HepG2 (cell line): ENCODE results near the gene CHD2. TPM values are rescaled to one million over a fixed set of nuclear protein-coding genes. Genes with fewer than 3 reads are reported as not detected.

ENCODE experiments used
- ATAC-seq: fragments of 200-7000 bp; cut with Tn5 transposase; 3 replicates; pipeline ENCODE4 v1.9.1; 2020; ENCODE audit warnings: mild to moderate bottlenecking, moderate library complexity
- BruUV-seq: library from RNA; stranded (reverse); fragments of 400-500 nt; replicated peaks from 2 replicates; lab custom pipeline; 2021; lab: Mats Ljungman, UMichigan
- CTCF ChIA-PET: fragments of 300-600 bp; formaldehyde crosslinking; extraction: SDS; loops from one replicate; lab custom pipeline; 2021; ENCODE audit warnings: low total read pairs, inconsistent platforms, low intra/inter-chr PET ratio; lab: Yijun Ruan, JAX
- POLR2A ChIA-PET: fragments of 350-600 bp; sonication (Branson Sonifier 250); formaldehyde crosslinking; loops from one replicate; lab custom pipeline; 2020; ENCODE audit warnings: antibody characterized with exemption, inconsistent platforms; lab: Yijun Ruan, JAX
- DNase-seq: peaks from one replicate; pipeline ENCODE4 v3.0.0-alpha.2; 2015; ENCODE audit warnings: low spot score
- FAIRE-seq: peaks from 3 replicates; lab custom pipeline; 2011; peaks lifted over from hg19 to GRCh38; lab: Jason Lieb, UNC
- H2AFZ ChIP-seq: one replicate; pipeline ENCODE4 v1.6.1; 2011; ENCODE audit warnings: low read length, inconsistent platforms
- H3K27ac ChIP-seq: fragments of 300-600 bp; 3 replicates; pipeline ENCODE4 v1.8.0; 2011; ENCODE audit warnings: mixed run types, mild to moderate bottlenecking, mixed read lengths, low read length, inconsistent platforms; ENCODE audit not compliant: insufficient read depth; ENCODE audit errors: extremely low read length
- H3K27me3 ChIP-seq, 2 experiments: fragments of 200-600 bp in 1 of 2; 2 replicates in 1 of 2; 3 replicates in 1 of 2; pipeline versions ENCODE4 v1.6.0 to v1.8.0; 2011; ENCODE audit warnings: low read length in 2 of 2, mild to moderate bottlenecking in 2 of 2, moderate library complexity in 2 of 2, inconsistent platforms in 1 of 2; ENCODE audit not compliant: insufficient read depth in 2 of 2, control insufficient read depth in 1 of 2
- H3K36me3 ChIP-seq, 2 experiments: fragments of 200-600 bp in 1 of 2; replicated peaks in 1 of 2; 2 replicates in 1 of 2; 3 replicates in 1 of 2; pipeline versions ENCODE4 v1.5.1 to v1.8.0; 2011; ENCODE audit warnings: low read length in 2 of 2, inconsistent platforms in 1 of 2; ENCODE audit not compliant: insufficient read depth in 2 of 2, control insufficient read depth in 1 of 2
- H3K4me1 ChIP-seq: 2 replicates; pipeline ENCODE4 v1.5.1; 2012; ENCODE audit warnings: low read length, inconsistent platforms; ENCODE audit not compliant: insufficient read depth
- H3K4me2 ChIP-seq: 2 replicates; pipeline ENCODE4 v1.6.0; 2011; ENCODE audit warnings: low read depth, low read length, inconsistent platforms
- H3K4me3 ChIP-seq, 3 experiments: fragments of 200-600 bp in 1 of 3; sonication (generic), shearing (Covaris generic) in 1 of 3; replicated peaks in 1 of 3; 2 replicates each; pipeline ENCODE4 v1.5.1; 2011 to 2016; ENCODE audit warnings: low read length in 3 of 3, inconsistent platforms in 2 of 3, low read depth in 2 of 3, mild to moderate bottlenecking in 2 of 3, control low read depth in 1 of 3, mixed read lengths in 1 of 3; ENCODE audit not compliant: insufficient read depth in 1 of 3
- H3K79me2 ChIP-seq: one replicate; pipeline ENCODE4 v1.6.1; 2011; ENCODE audit warnings: low read length, inconsistent platforms; ENCODE audit not compliant: insufficient read depth
- H3K9ac ChIP-seq: 2 replicates; pipeline ENCODE4 v1.6.0; 2011; ENCODE audit warnings: mild to moderate bottlenecking, low read depth, low read length, inconsistent platforms; ENCODE audit not compliant: insufficient read depth
- H3K9me3 ChIP-seq: 2 replicates; pipeline ENCODE4 v1.5.1; 2012; ENCODE audit warnings: mild to moderate bottlenecking, low read length
- H4K20me1 ChIP-seq: 2 replicates; pipeline ENCODE4 v1.6.0; 2011; ENCODE audit warnings: inconsistent platforms, mild to moderate bottlenecking, low read length, moderate library complexity; ENCODE audit not compliant: insufficient read depth
- AGO1 ChIP-seq: fragments of 200-400 bp; formaldehyde crosslinking; IDR thresholded peaks from 2 replicates; pipeline ENCODE4 v1.6.1; 2017; ENCODE audit warnings: mild to moderate bottlenecking, low read depth, low read length, moderate library complexity; ENCODE audit not compliant: poor library complexity, severe bottlenecking
- CENPT ChIP-seq: sonication (generic); formaldehyde crosslinking; IDR thresholded peaks from 2 replicates; pipeline ENCODE4 v1.8.0; 2022; ENCODE audit warnings: low read depth, mild to moderate bottlenecking, moderate library complexity, missing genetic modification reagents
- HNF4G ChIP-seq, 2 experiments: sonication (generic) in 1 of 2; formaldehyde crosslinking in 1 of 2; IDR thresholded peaks; 2 replicates each; pipeline versions ENCODE4 v1.4.0 to v1.6.1; 2011 to 2020; ENCODE audit warnings: borderline replicate concordance in 2 of 2, low read depth in 2 of 2, mild to moderate bottlenecking in 2 of 2, low read length in 1 of 2, missing genetic modification reagents in 1 of 2, moderate library complexity in 1 of 2
- KAT2B ChIP-seq: fragments of 150-350 bp; IDR thresholded peaks from 2 replicates; pipeline ENCODE4 v1.6.1; 2014; ENCODE audit warnings: low read depth, low read length, borderline replicate concordance
- SETDB1 ChIP-seq: sonication (generic); formaldehyde crosslinking; IDR thresholded peaks from 2 replicates; pipeline ENCODE4 v1.5.1; 2020; ENCODE audit warnings: missing genetic modification reagents, mild to moderate bottlenecking, borderline replicate concordance
- SIX1 ChIP-seq: sonication (generic); formaldehyde crosslinking; IDR thresholded peaks from 2 replicates; pipeline ENCODE4 v1.4.0; 2020; ENCODE audit warnings: missing genetic modification reagents, borderline replicate concordance
- ZNF10 ChIP-seq: sonication (generic); formaldehyde crosslinking; IDR thresholded peaks from 2 replicates; pipeline ENCODE4 v1.4.0; 2020; ENCODE audit warnings: mild to moderate bottlenecking, low read depth, missing genetic modification reagents, borderline replicate concordance
- ZNF143 ChIP-seq: sonication (generic); formaldehyde crosslinking; IDR thresholded peaks from 2 replicates; pipeline ENCODE4 v1.4.0; 2020; ENCODE audit warnings: missing genetic modification reagents
- ZNF720 ChIP-seq: sonication (generic); formaldehyde crosslinking; IDR thresholded peaks from 2 replicates; pipeline ENCODE4 v1.4.0; 2020; ENCODE audit warnings: missing genetic modification reagents
- WGBS: methylation state at CpG from one replicate; pipeline ENCODE4 v1.1.6; 2017; ENCODE audit warnings: low lambda C conversion rate; 5-methylcytosine and 5-hydroxymethylcytosine counted together
- in situ Hi-C: cut with HindIII; loops from 2 replicates; pipeline ENCODE4 v1.10.0; 2017; ENCODE audit warnings: low pct_unique_long_range_greater_than_20kb; ENCODE audit not compliant: extremely low pct_ligation_motif_present
- intact Hi-C: fragments of 100-400 bp; cut with micrococcal nuclease; formaldehyde crosslinking; loops from one replicate; pipeline ENCODE4 v1.10.0; 2022; ENCODE audit not compliant: unreplicated experiment
- polyA plus RNA-seq, 8 experiments: library from polyadenylated mRNA; depleted of rRNA in 3 of 8; stranded (reverse) in 7 of 8; unstranded in 1 of 8; fragments of >200 nt; fragmentation: Illumina TruSeq in 4 of 8; extraction: Trizol in 4 of 8; gene quantifications; 2 replicates each; pipeline versions ENCODE4 v1.2.1 to v1.2.3, GENCODE V29; 2011 to 2016; ENCODE audit warnings: low read depth in 4 of 8, missing spikeins in 1 of 8, mixed read lengths in 1 of 8; ENCODE audit not compliant: insufficient read depth in 1 of 8
- total RNA-seq, 5 experiments: library from RNA; depleted of rRNA; stranded (reverse); fragments of >200 nt; fragmentation: Illumina TruSeq; extraction: Trizol; gene quantifications; 2 replicates each; pipeline ENCODE4 v1.2.3, GENCODE V29; 2016; ENCODE audit warnings: low read depth in 1 of 5

CHD2 gene
- total and polyA plus RNA-seq, 2 of the 13 experiments (the other 11 are each of a cell fraction or from before 2014, with no cell fraction given) = 54.0 to 54.1 TPM

DNA sequence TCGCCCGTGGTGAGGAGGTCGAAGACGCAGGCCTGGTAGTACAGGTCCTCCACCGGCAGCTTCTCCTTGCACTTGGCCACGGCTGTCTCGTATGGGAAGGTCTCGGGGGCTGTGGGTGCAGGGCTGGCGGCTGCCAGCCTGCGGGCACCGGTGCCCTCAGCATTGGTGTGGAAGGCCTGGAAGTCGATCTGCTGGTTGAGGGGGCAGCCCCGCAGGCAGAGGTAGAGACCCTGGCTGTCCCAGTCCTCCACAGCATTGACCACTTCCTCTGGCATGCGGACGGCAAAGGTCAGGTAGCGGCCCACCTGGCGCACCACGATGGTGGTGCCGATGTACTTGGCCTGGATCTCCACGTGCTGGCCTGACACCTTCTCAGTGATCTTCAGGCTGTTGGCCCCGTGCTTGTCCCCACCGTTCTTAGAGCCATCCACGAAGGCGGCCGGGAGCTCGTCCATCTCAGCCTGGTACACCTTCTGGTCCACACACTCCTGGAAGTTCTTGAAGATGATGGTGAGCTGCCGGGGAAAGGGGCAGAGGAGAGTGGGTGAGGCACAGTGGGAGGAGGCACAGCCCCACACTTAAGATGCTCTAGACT is 145.2 kb downstream of the CHD2 start:
- H3K9me3 ChIP-seq = peaks cover 5% of the 10 kb centered on the region; the same call in 1 of the 2 replicates
- no peak overlapping the region for H2AFZ ChIP-seq
- intact Hi-C loops (no loop called here), in situ Hi-C loops (no loop called here)
- H3K9ac ChIP-seq = no peak overlapping the region
- no peak for TF ChIP-seq AGO1
- no peak for TF ChIP-seq SIX1 (CRISPR knock-in tag)
- TF ChIP-seq SETDB1 (CRISPR knock-in tag) = no peak
- TF ChIP-seq HNF4G (IDR thresholded peaks at IDR 0.05; ENCODE audit: borderline replicate concordance, low read depth, low read length) = no peak
- TF ChIP-seq HNF4G (CRISPR knock-in tag; IDR thresholded peaks at IDR 0.05; ENCODE audit: borderline replicate concordance, low read depth) = no peak
- ATAC-seq = no peak
- no peak for FAIRE-seq
- 73% methylated on average over 17 of the region's 27 CpGs for WGBS
- H3K36me3 ChIP-seq = no peaks in the 10 kb centered on the region
- no peaks in the 10 kb centered on the region for H4K20me1 ChIP-seq
- no TSS peak for BruUV-seq
- H3K79me2 ChIP-seq = no peaks in the 10 kb centered on the region
- no peak overlapping the region for H3K27ac ChIP-seq
- no peak overlapping the region for H3K4me3 ChIP-seq
- POLR2A ChIA-PET = no interaction called here
- H3K27me3 ChIP-seq = peaks cover 2 to 14% of the 10 kb centered on the region in 2 experiments; a peak in 3 of 5 replicates
- DNase-seq = no peak
- no peak overlapping the region for H3K4me2 ChIP-seq
- CTCF ChIA-PET = no interaction called here
- H3K4me1 ChIP-seq = no peaks in the 10 kb centered on the region

- H3K9ac ChIP-seq = no peak overlapping the region
- no peak overlapping the region for H3K4me3 ChIP-seq
- ATAC-seq = no peak
- no peak for FAIRE-seq
- H3K79me2 ChIP-seq = no peaks in the 10 kb centered on the region
- 19% methylated on average over 4 of the region's 4 CpGs for WGBS
- H2AFZ ChIP-seq = no peak overlapping the region
- no peaks in the 10 kb centered on the region for H3K36me3 ChIP-seq
- H3K4me2 ChIP-seq = no peak overlapping the region
- H4K20me1 ChIP-seq = no peaks in the 10 kb centered on the region
- H3K9me3 ChIP-seq = peaks cover 5% of the 10 kb centered on the region; the same call in 1 of the 2 replicates
- peaks cover 2 to 14% of the 10 kb centered on the region in 2 experiments; a peak in 3 of 5 replicates for H3K27me3 ChIP-seq
- H3K4me1 ChIP-seq = no peaks in the 10 kb centered on the region
- intact Hi-C loops = no loop called here
- TF ChIP-seq KAT2B (no peak), ZNF10 (no peak), ZNF143 (no peak), CENPT (CRISPR knock-in tag) (no peak), ZNF720 (no peak)
- CTCF ChIA-PET = no interaction called here
- H3K27ac ChIP-seq = no peak overlapping the region
- POLR2A ChIA-PET = no interaction called here
- DNase-seq = no peak
- no TSS peak for BruUV-seq
- in situ Hi-C loops = no loop called here
Measured at GRCh38 chr15:93046120-93046519, 146.0 kb downstream of the CHD2 start.
